Fibroblast of peridontal ligament (primary cell): ENCODE results near the gene EIF3M.
"Not testable (repeated sequence)": the region's sequence is repeated elsewhere in the genome, so short reads cannot be mapped to it uniquely, and the experiment has no call there.

Experiments
- DNase-seq: peaks from one replicate; pipeline ENCODE4 v3.0.0-alpha.2; 2010; ENCODE audit errors: extremely low read depth

EIF3M gene

DNA sequence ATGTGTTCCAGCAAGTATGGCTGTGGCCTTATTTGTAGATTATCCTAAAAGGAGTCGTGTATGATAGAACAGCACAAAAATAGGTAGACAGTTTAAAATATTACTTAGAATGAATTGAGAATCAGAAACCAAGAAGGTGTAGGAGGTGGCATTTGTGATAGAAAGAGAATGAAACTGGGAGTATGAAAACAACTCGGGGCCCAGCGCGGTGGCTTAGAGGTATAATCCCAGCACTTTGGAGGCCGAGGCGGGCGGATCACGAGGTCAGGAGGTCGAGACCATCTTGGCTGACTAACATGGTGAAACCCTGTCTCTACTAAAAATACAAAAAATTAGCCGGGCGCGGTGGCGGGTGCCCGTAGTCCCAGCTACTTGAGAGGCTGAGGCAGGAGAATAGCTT lies 12.5 kb downstream of the EIF3M start:
- not testable (repeated sequence) for DNase-seq

DNA sequence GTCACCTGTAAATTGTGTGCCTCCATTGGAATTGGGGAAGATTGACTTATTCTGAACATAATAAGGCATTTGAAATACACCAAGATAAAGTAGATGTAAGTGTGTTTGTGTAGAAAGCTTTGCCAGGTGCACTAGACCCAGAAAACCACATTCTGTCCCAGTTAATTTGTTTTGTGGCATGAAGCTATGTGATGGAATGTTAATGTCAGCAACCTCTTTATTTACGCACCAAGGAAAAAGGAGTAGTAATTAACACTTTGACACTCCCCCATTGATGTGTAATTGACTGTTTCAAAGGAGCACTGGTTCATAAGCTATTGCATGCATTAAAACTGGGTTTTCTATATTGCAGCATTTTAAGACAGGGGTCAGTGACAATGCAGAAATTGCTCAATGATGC lies 14.3 kb downstream of the EIF3M start:
- DNase-seq = no peak

DNA sequence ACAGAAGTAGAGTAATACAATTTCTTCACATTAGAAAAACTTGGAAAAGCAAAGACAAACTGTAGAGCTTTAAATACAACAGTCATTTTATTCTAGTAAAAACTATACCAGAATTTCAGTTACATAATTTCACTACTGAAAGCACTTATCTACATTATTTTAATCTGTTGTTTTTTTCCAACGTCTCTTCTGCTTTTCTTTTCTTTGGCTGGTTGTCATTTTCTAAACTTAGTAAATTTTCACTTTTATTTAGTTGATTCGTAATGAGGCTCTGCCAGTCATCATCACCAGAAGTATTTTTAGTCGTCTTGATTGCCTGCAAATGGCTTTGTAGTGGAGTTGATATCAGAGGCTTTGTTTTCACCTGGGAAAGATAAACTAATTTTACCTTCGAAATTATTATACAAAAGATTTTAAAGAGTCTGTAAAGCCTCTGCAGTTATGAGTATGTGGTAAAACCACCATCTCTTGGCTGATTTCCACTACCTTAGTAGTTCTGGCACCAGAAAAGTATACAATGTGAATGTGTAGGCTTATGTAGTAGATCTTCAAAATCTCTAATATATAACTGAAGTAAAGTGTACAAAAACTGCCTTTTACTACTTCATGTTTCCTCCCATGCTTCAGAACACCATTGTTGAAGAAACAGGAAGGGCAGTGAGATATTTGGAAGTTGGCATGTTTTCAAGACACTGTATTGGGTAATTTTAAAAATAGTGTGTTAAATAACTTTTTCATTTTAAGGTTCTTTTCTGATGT lies 19.2 kb downstream of the EIF3M start:
- peak; percentile 44 for DNase-seq

DNA sequence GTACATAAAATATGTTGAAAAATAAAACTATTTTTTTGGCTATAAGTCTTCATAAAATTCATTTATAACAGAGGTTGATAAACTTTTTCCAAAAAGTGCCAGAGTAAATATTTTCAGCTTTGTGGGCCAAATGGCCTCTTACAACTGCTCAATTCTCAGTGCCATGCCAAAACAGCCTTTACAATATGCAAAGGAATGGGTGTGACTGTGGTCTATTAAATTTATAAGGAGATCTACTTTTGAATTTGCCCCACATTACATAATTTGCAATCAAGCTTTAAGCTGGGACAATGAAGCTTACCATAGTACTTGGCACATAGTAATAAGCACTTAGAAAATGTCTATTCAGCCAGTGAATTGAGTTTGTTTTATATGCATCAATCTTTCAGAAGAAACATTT lies 22.6 kb downstream of the EIF3M start:
- no peak for DNase-seq

DNA sequence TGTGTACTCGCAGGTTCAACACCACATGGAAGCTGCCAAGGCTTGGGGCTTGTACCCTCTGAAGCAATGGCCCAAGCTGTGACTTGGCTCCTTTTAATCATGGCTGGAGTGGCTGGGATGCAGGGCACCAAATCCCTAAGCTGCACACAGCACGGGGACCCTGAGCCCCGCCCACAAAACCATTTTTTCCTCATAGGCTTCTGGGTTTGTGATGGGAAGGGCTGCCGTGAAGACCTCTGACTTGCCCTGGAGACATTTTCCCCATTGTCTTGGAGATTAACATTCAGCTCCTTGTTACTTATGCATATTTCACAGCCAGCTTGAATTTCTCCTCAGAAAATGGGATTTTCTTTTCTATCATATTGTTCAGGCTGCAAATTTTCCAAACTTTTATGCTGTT lies 25.2 kb downstream of the EIF3M start:
- DNase-seq = not testable (repeated sequence)

DNA sequence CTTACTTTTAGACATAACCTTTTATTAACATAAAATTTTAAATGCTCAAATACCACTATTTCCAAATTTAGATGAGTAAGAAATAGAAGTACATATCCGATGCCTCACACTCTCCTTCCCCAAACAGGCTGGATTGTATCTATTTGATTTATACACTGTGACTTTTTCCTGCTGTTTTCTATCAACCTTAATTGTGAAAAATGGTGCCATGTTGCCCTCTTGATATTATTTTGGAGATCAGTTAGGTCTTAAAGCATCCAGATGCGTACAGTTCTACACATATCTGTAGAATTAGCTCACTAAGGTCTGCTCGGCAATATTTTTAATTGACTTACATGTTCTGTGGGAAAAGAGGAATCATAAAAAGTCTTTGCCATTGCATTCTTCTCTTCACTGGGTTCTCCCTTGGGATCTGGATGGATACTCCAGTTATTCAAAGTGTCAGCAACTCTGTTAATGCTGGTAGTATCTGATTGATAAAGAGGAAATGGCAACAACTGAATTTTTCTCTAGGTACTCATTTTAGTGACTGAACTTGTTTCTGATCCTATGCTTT lies 27.2 kb downstream of the EIF3M start:
- no peak for DNase-seq

DNA sequence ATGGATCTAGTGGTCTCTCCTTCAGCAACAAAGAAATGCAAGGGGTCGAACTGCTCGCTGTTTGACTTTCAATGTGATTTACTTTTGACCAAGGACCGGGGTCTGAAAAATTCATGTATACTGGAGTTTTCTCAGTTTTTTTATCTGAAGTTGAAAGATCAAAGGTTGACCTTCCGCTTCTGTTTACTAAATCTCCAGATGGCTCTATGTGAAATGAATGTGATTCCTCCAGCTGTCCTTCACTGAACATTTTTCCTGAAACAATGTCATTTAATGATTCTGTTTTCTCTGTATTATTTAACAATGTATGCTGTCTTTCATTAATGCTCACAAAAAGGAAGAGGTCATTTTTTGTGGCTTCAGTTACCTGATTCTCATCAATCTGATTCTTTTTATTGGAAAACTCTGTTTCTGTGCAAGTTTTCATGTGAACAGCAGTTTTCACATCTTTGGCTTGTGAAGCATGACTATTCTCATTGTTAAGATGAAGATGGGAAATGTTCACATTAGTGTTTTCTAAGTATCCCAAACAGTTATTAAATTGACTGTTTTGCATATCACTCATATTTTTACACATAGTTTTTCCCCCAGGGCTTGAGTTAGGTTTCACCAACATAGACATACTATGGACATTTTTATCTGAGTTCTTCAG lies 30.0 kb downstream of the EIF3M start:
- DNase-seq = no peak

DNA sequence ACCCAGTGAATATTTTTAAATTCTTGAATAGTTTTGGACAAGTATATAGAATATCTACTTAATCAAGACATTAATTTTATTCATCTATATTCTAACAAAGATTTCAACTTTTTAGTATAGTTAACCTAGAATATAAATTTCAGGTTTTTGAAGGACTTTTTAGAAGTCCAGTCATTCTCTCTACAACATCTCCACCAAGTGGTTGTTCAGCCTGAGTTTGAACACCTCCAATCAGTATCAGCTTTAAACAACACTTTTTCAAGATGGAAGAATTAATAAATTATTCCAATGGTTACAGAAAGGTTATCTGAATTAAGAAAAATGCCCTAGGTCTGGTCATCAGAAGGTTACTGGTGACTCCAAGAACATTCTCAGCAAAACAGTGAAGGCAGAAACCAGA lies 31.8 kb downstream of the EIF3M start:
- DNase-seq = peak; percentile 3

DNA sequence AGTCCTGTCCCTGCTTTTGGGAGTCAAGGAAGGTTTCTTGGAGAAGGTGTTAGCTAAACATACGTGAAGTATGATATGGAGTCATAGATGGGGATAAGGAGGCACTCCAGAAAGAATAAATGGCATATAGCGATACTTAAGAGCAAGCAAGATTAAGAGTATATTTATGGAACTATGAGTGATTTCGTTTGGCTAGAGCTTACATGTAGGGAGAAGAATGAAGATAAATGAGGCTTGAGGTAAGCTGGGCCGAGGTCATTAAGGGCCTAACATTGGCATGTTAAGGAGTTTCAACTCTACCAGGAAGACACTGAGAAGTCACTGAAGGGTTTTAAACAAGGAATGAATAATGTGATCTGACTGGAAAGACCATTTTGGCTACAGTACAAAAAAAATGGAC lies 33.3 kb downstream of the EIF3M start:
- DNase-seq = no peak

DNA sequence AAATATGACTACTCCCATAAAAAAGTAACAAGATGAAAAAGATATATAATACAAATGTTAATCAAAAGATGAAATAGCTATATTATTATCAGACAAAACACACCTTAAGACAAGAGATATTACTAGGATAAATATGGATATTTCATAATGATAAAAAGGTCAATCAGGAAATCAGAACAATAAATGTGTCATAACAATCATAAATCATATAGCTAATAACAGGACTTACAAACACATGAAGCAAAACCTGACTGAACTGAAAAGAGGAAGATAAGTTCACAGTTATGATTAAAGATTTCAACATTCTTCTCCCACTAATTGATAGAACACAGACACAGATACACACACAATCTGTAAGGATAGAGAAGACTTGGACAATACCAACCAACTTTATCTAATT lies 47.2 kb downstream of the EIF3M start:
- no peak for DNase-seq

DNA sequence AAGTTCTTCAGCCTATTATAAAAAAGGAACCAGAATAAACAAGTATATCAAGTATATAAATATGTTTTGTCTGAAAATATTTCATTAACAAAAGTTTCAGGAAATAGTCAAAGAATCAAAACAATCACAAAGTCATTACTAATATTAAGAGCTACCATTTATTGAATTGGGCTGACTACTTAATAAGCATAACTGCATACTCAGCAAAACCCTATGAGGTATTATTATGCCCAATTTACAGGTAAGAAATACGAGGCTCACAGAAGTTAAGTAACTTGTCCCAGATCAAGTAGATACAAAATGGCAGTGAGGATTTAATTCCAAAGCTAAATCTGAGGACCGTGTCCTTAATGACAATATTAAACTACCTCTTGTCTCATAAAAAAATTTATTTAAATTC lies 52.2 kb downstream of the EIF3M start:
- DNase-seq = no peak

DNA sequence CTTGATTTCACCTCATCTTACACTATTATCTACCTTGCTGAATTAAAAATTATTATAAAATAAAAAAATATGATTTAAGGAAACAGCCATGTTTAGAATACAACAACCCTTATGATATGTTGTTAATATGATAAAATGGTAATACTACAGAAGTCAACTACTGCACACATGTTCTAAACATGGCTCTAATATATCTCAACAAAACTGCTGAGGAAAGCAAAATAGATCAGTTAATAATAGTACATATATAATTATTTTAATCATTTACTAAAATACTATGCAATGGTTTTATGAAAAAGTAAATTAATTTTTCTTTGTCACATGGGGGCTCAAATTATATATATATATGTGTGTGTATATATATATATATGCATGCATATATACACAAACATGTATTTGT lies 57.7 kb downstream of the EIF3M start:
- DNase-seq = no peak

DNA sequence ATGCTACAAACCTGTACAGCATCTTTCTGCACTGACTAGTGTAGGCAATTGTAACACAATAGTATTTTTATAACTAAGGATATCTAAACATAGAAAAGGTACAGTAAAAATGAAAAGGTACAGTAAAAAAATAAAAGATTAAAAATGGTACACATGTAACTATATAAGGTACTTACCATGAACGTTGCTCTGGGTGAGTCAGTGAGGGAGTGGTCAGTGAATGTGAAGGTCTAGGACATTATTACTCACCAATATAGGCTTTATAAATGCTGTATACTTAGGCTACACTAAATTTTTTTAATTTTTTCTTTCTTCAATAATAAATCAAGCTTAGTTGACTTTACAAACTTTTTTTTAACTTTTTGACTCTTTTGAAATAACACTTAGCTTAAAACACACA lies 59.9 kb downstream of the EIF3M start:
- peak; percentile 2 for DNase-seq
